B cell (primary cell): ENCODE data around the gene EIF1B. TPM values are rescaled to one million over a fixed set of nuclear protein-coding genes. Genes with fewer than 3 reads are reported as not detected.
A peak's percentile ranks its signal among the peaks of the same experiment; 100 is the strongest.

Experiments used
- ATAC-seq: fragments of 200-7000 bp; cut with Tn5 transposase; one replicate; pipeline ENCODE4 v1.10.0; 2021; ENCODE audit warnings: low read depth, mild to moderate bottlenecking, moderate number of reproducible peaks, moderate library complexity
- CTCF ChIA-PET: fragments of 350-600 bp; sonication (Branson Sonifier 250); formaldehyde crosslinking; loops from one replicate; lab custom pipeline; 2021; ENCODE audit warnings: antibody characterized with exemption, inconsistent platforms; lab: Charles Lee
- POLR2A ChIA-PET: fragments of 350-600 bp; sonication (Branson Sonifier 250); formaldehyde crosslinking; loops from one replicate; lab custom pipeline; 2021; ENCODE audit warnings: antibody characterized with exemption; lab: Charles Lee
- DNase-seq: peaks from one replicate; pipeline ENCODE4 v3.0.0; 2013
- H2AFZ ChIP-seq: 2 replicates; pipeline ENCODE4 v1.6.1; 2012; ENCODE audit warnings: mild to moderate bottlenecking, low read depth, low read length; ENCODE audit not compliant: insufficient read depth, poor library complexity, severe bottlenecking
- H3K27ac ChIP-seq, 2 donors: 1 replicate in 1 of 2; 2 replicates in 1 of 2; pipeline ENCODE4 v1.5.1; 2012 to 2013; ENCODE audit warnings: low read length in 2 of 2, mild to moderate bottlenecking in 2 of 2, moderate library complexity in 1 of 2
- H3K27me3 ChIP-seq, 4 experiments: fragments of 200-600 bp in 1 of 4; sonication (generic) in 1 of 4; replicated peaks in 1 of 4; 1 replicate in 2 of 4; 2 replicates in 2 of 4; pipeline versions ENCODE4 v1.6.1 to v1.7.0; 2013 to 2016; ENCODE audit warnings: low read length in 3 of 4, mild to moderate bottlenecking in 2 of 4, mixed read lengths in 1 of 4, moderate library complexity in 1 of 4; ENCODE audit not compliant: insufficient read depth in 4 of 4, control insufficient read depth in 3 of 4; ENCODE audit errors: control extremely low read depth in 1 of 4
- H3K36me3 ChIP-seq, 2 experiments: replicated peaks in 1 of 2; 1 replicate in 1 of 2; 2 replicates in 1 of 2; pipeline versions ENCODE4 v1.6.1 to v1.7.1; 2013; ENCODE audit warnings: low read length in 1 of 2; ENCODE audit not compliant: insufficient read depth in 2 of 2, control insufficient read depth in 1 of 2; ENCODE audit errors: control extremely low read depth in 1 of 2, extremely low read depth in 1 of 2
- H3K4me1 ChIP-seq, 2 donors: fragments of 200-600 bp in 1 of 2; sonication (generic) in 1 of 2; 1 replicate in 1 of 2; 2 replicates in 1 of 2; pipeline versions ENCODE4 v1.5.1 to v1.6.1; 2013 to 2017; ENCODE audit warnings: low read length in 2 of 2; ENCODE audit not compliant: control insufficient read depth in 2 of 2, insufficient read depth in 2 of 2
- H3K4me2 ChIP-seq: replicated peaks from 2 replicates; pipeline ENCODE3; 2012; ENCODE audit warnings: mild to moderate bottlenecking, low read depth, low read length; ENCODE audit not compliant: poor library complexity, severe bottlenecking
- H3K4me3 ChIP-seq, 5 experiments: fragments of 200-600 bp in 1 of 5; sonication (generic) in 1 of 5; 1 replicate in 3 of 5; 2 replicates in 2 of 5; pipeline versions ENCODE4 v1.5.1 to v1.7.0; 2011 to 2016; ENCODE audit warnings: low read length in 4 of 5, mild to moderate bottlenecking in 4 of 5, low read depth in 2 of 5, control low read depth in 1 of 5, moderate library complexity in 1 of 5; ENCODE audit not compliant: insufficient read depth in 1 of 5; ENCODE audit errors: control extremely low read depth in 1 of 5, extremely low read depth in 1 of 5
- H3K79me2 ChIP-seq: fragments of 200-600 bp; sonication (generic); one replicate; pipeline ENCODE4 v1.6.0; 2016; ENCODE audit warnings: low read length; ENCODE audit not compliant: control insufficient read depth, insufficient read depth
- H3K9ac ChIP-seq: fragments of 200-600 bp; sonication (generic); 2 replicates; pipeline ENCODE4 v1.6.1; 2017; ENCODE audit warnings: mild to moderate bottlenecking, low read length, moderate library complexity
- H3K9me3 ChIP-seq, 3 donors: one replicate each; pipeline versions ENCODE4 v1.6.1 to v1.7.1; 2013; ENCODE audit warnings: low read length in 2 of 3; ENCODE audit not compliant: control insufficient read depth in 2 of 3, insufficient read depth in 1 of 3; ENCODE audit errors: control extremely low read depth in 1 of 3
- H4K20me1 ChIP-seq: 2 replicates; pipeline ENCODE4 v1.6.0; 2012; ENCODE audit warnings: mild to moderate bottlenecking, low read length; ENCODE audit not compliant: insufficient read depth, control insufficient read depth, poor library complexity, severe bottlenecking
- H3K27ac Mint-ChIP-seq: one replicate; pipeline ENCODE4 v1.8.0; 2021; ENCODE audit warnings: mixed read lengths
- H3K27me3 Mint-ChIP-seq: one replicate; pipeline ENCODE4 v1.8.0; 2021; ENCODE audit warnings: mixed read lengths
- H3K4me1 Mint-ChIP-seq: one replicate; pipeline ENCODE4 v1.8.0; 2021; ENCODE audit warnings: mixed read lengths
- H3K4me3 Mint-ChIP-seq: one replicate; pipeline ENCODE4 v1.8.0; 2021; ENCODE audit warnings: mixed read lengths
- H3K9me3 Mint-ChIP-seq: one replicate; pipeline ENCODE4 v1.8.0; 2022; ENCODE audit warnings: mixed read lengths; ENCODE audit not compliant: insufficient read depth
- EZH2 ChIP-seq: IDR thresholded peaks from 2 replicates; pipeline ENCODE4 v1.6.1; 2012; ENCODE audit warnings: borderline replicate concordance, low read depth, mild to moderate bottlenecking, moderate library complexity, low read length; ENCODE audit not compliant: insufficient read depth, poor library complexity, severe bottlenecking
- WGBS: methylation state at CpG from one replicate; pipeline ENCODE4 v1.1.5; 2013; ENCODE audit warnings: missing lambda C conversion rate; ENCODE audit not compliant: insufficient coverage; 5-methylcytosine and 5-hydroxymethylcytosine counted together
- intact Hi-C: fragments of 100-400 bp; cut with micrococcal nuclease; formaldehyde crosslinking; loops from one replicate; pipeline ENCODE4 v1.10.0; 2022
- polyA minus RNA-seq: library from RNA; depleted of rRNA, polyadenylated mRNA; stranded (reverse); fragments of >200 nt; gene quantifications from 2 replicates; pipeline ENCODE4 v1.2.3, GENCODE V29; 2012
- polyA plus RNA-seq: library from polyadenylated mRNA; depleted of rRNA; stranded (reverse); fragments of >200 nt; gene quantifications from 2 replicates; pipeline ENCODE4 v1.2.3, GENCODE V29; 2012
- total RNA-seq, 2 donors: library from RNA; stranded (reverse); fragments of 120-200 nt in 1 of 2; gene quantifications; 1 replicate in 1 of 2; 2 replicates in 1 of 2; pipeline versions ENCODE4 v1.2.3 to v1.2.4, GENCODE V29; 2013 to 2022
- TF ChIP-seq, protein P1 (sequence below): fragments of 200-600 bp; IDR thresholded peaks from one replicate; pipeline ENCODE4 v1.8.0; 2022; ENCODE audit warnings: antibody characterized with exemption, mild to moderate bottlenecking

EIF1B gene
- total RNA-seq (70.6 and 78.1 TPM in 2 replicates), polyA plus RNA-seq (76.7 and 211 TPM in 2 replicates), polyA minus RNA-seq (10.4 and 23.7 TPM in 2 replicates)
- 27.4 TPM for total RNA-seq (2013)

- peaks cover 34% of the 10 kb centered on the region for H3K4me1 Mint-ChIP-seq
- ChIA-PET POLR2A (interaction anchor here (1.3 kb wide), 1 partner anchor 147 kb away, joined by 6 read pairs; the partner anchor contains the start of gene RPL14), CTCF (interaction anchor here (0.6 to 3.6 kb wide), 7 partner anchors 7 to 217 kb away, joined by 3 to 26 read pairs (median 5); no protein-coding TSS in a partner anchor)
- H3K27ac Mint-ChIP-seq: peak within 1 kb of the TSS; percentile 99
- ATAC-seq: peak; percentile 87
- Histone ChIP-seq H3K4me1 (peaks cover 15 to 20% of the 10 kb centered on the region in 2 donors), H3K27me3 (no peaks in the 10 kb centered on the region), H3K9me3 (no peaks in the 10 kb centered on the region), H3K79me2 (peaks cover 29% of the 10 kb centered on the region), H3K9ac (peak within 1 kb of the TSS; percentile 99), H3K27ac (peak within 1 kb of the TSS; percentile 96 to 97), H2AFZ (peak within 1 kb of the TSS; percentile 90), H3K4me2 (peak within 1 kb of the TSS; percentile 88), H3K4me3 (peak within 1 kb of the TSS; percentile 77 to 98 (median 90)), H3K36me3 (peaks cover 16 to 33% of the 10 kb centered on the region in 2 experiments), H4K20me1 (no peaks in the 10 kb centered on the region)
- peak; percentile 98 for DNase-seq
- peak within 1 kb of the TSS; percentile 96 for H3K4me3 Mint-ChIP-seq
- no peaks in the 10 kb centered on the region for H3K9me3 Mint-ChIP-seq
- TF ChIP-seq EZH2: no peak
- TF ChIP-seq, protein P1, sequence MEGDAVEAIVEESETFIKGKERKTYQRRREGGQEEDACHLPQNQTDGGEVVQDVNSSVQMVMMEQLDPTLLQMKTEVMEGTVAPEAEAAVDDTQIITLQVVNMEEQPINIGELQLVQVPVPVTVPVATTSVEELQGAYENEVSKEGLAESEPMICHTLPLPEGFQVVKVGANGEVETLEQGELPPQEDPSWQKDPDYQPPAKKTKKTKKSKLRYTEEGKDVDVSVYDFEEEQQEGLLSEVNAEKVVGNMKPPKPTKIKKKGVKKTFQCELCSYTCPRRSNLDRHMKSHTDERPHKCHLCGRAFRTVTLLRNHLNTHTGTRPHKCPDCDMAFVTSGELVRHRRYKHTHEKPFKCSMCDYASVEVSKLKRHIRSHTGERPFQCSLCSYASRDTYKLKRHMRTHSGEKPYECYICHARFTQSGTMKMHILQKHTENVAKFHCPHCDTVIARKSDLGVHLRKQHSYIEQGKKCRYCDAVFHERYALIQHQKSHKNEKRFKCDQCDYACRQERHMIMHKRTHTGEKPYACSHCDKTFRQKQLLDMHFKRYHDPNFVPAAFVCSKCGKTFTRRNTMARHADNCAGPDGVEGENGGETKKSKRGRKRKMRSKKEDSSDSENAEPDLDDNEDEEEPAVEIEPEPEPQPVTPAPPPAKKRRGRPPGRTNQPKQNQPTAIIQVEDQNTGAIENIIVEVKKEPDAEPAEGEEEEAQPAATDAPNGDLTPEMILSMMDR: peak; percentile 90
- intact Hi-C loops: loop anchor here (1.0 kb wide), 9 partner anchors 144 to 1653 kb away; partner anchors contain the start of genes CTNNB1, RPL14, RPSA and ULK4
- under 1% methylated on average over 50 of the region's 50 CpGs for WGBS
- no peaks in the 10 kb centered on the region for H3K27me3 Mint-ChIP-seq
Observed at GRCh38 chr3:40309418-40309924, at the start of gene EIF1B. Gene EIF1B (plus strand): TSS chr3:40309707. CDS start chr3:40309942, 235 bp downstream.

- POLR2A ChIA-PET: no interaction called here
- H3K27me3 Mint-ChIP-seq: no peaks in the 10 kb centered on the region
- no peaks in the 10 kb centered on the region for H3K36me3 ChIP-seq
- H3K9ac ChIP-seq: no peak overlapping the region
- no peaks in the 10 kb centered on the region for H3K4me1 ChIP-seq
- H3K4me1 Mint-ChIP-seq: no peaks in the 10 kb centered on the region
- no peaks in the 10 kb centered on the region for H3K9me3 ChIP-seq
- H3K4me2 ChIP-seq: no peak overlapping the region
- no peaks in the 10 kb centered on the region for H3K27me3 ChIP-seq
- TF ChIP-seq, protein P1: no peak
- TF ChIP-seq EZH2: no peak
- no peak overlapping the region for H3K27ac ChIP-seq
- CTCF ChIA-PET: no interaction called here
- H3K79me2 ChIP-seq: no peaks in the 10 kb centered on the region
- H2AFZ ChIP-seq: no peak overlapping the region
- no peak overlapping the region for H3K27ac Mint-ChIP-seq
- H3K9me3 Mint-ChIP-seq: no peaks in the 10 kb centered on the region
- intact Hi-C loops: no loop called here
- ATAC-seq (no peak), DNase-seq (no peak)
- no peak overlapping the region for H3K4me3 Mint-ChIP-seq
- H3K4me3 ChIP-seq: no peak overlapping the region
- no peaks in the 10 kb centered on the region for H4K20me1 ChIP-seq
Observed at GRCh38 chr3:40262331-40262730, 47.2 kb upstream of the EIF1B start.
